Measurements from ENCODE around the gene FAM107B.
"Not testable (repeated sequence)": the region's sequence is repeated elsewhere in the genome, so short reads cannot be mapped to it uniquely, and the experiment has no call there.

The FAM107B gene

GRCh38 chr10:14659626-14660196 lies 115.0 kb downstream of the FAM107B start:
- DNase-seq, result peak; percentile 76

GRCh38 chr10:14659137-14659536 lies 115.6 kb downstream of the FAM107B start:
- DNase-seq, result peak; percentile 11

- no peak for DNase-seq
These were observed 116.2 kb downstream of the FAM107B start for GRCh38 chr10:14658331-14659127.

- DNase-seq, result no peak
These were observed 118.5 kb downstream of the FAM107B start for GRCh38 chr10:14656052-14656730.

GRCh38 chr10:14654821-14655382 lies 119.8 kb downstream of the FAM107B start:
- no peak for DNase-seq

GRCh38 chr10:14653271-14654161 lies 121.2 kb downstream of the FAM107B start:
- DNase-seq, result peak; percentile 76

GRCh38 chr10:14652816-14653215 lies 121.9 kb downstream of the FAM107B start:
- no peak for DNase-seq

GRCh38 chr10:14652067-14652466 lies 122.6 kb downstream of the FAM107B start:
- DNase-seq, result no peak

- no peak for DNase-seq
These were observed 125.0 kb downstream of the FAM107B start for GRCh38 chr10:14649739-14650138.

GRCh38 chr10:14648946-14649345 lies 125.8 kb downstream of the FAM107B start:
- DNase-seq, result no peak

- peak; percentile 88 for DNase-seq
These were observed 126.5 kb downstream of the FAM107B start for GRCh38 chr10:14648005-14648765.

- DNase-seq, result peak; percentile 30
These were observed 129.3 kb downstream of the FAM107B start for GRCh38 chr10:14645239-14645960.

- no peak for DNase-seq
These were observed 135.1 kb downstream of the FAM107B start for GRCh38 chr10:14639637-14640036.

- DNase-seq, result no peak
These were observed 139.5 kb downstream of the FAM107B start for GRCh38 chr10:14635043-14635710.

GRCh38 chr10:14634572-14634971 lies 140.1 kb downstream of the FAM107B start:
- DNase-seq, result not testable (repeated sequence)

- DNase-seq, result no peak
These were observed 148.8 kb downstream of the FAM107B start for GRCh38 chr10:14625765-14626525.

GRCh38 chr10:14625192-14625631 lies 149.5 kb downstream of the FAM107B start:
- no peak for DNase-seq

GRCh38 chr10:14624600-14624999 lies 150.1 kb downstream of the FAM107B start:
- DNase-seq, result no peak

GRCh38 chr10:14623931-14624330 lies 150.8 kb downstream of the FAM107B start:
- no peak for DNase-seq

- DNase-seq, result no peak
These were observed 153.7 kb downstream of the FAM107B start for GRCh38 chr10:14621037-14621436.
